ENCODE data around the gene CAMK2A.

DNA sequence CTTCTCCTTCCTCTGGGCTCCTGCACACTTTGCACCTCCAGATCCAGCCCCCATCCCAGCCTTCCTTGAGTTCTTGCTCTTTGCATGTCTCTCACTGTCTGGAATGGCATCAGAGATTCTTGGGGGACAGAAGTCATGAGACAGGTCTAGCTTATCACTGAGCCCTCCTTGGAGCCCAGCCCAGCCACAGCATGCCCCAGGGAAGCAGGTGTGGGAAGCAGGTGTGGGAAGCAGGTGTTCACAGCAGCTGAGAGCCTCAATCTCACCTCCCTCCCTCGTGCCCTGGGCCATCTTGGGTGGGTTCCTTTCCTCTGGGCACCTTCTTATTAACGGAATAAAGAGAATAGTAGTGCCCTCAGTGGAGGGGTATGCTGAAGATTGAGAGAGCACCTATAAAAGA, 72.5 kb downstream of the CAMK2A start:
- TF ChIP-seq, protein P1, sequence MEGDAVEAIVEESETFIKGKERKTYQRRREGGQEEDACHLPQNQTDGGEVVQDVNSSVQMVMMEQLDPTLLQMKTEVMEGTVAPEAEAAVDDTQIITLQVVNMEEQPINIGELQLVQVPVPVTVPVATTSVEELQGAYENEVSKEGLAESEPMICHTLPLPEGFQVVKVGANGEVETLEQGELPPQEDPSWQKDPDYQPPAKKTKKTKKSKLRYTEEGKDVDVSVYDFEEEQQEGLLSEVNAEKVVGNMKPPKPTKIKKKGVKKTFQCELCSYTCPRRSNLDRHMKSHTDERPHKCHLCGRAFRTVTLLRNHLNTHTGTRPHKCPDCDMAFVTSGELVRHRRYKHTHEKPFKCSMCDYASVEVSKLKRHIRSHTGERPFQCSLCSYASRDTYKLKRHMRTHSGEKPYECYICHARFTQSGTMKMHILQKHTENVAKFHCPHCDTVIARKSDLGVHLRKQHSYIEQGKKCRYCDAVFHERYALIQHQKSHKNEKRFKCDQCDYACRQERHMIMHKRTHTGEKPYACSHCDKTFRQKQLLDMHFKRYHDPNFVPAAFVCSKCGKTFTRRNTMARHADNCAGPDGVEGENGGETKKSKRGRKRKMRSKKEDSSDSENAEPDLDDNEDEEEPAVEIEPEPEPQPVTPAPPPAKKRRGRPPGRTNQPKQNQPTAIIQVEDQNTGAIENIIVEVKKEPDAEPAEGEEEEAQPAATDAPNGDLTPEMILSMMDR (IDR thresholded peaks at IDR 0.05; ENCODE audit: poor library complexity) = no peak
- TF ChIP-seq EZH2 (IDR thresholded peaks at IDR 0.05; ENCODE audit: borderline replicate concordance) = no peak
